Measurements from ENCODE around the gene MLLT1.
A peak's percentile ranks its signal among the peaks of the same experiment; 100 is the strongest.

Gene MLLT1

DNA sequence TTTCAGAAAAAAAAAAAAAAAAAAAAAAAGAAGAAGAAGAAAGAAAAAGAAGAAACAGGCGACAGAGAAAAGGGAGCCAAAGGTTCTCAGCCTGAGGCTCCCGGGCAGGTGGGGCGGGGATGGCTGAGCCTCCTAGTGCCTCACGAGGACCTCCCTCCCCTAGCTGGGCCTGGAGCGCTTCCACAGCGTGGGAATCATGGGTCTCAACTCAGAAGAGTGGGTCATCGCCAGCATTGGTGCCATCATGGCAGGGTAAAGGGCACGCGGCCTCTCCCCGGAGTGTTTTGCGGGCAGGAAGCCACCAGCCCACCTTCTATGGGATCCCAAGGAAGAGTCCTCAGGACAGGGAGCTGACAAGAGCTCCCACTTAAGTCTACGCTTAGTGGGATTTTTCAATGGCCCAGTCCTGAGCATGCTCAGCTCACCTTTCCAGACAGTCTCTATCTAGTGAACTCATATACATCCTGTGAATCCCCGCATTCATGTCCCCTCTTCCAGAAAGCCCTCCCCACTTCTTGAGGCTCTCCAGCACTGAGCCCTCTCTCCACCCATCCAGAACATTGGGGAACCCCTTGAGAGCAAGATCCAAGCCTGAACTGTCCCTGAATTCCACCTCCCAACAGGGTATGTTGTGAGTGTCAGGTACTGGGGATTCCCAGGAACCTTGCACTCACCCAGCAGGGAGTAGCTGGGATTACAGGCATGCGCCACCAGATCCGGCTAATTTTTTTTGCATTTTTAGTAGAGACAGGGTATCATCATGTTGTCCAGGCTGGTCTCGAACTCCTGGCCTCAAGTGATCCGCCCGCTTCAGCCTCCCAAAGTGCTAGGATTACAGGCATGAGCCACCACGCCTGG lies 74.7 kb downstream of the MLLT1 start:
- no peak for TF ChIP-seq EZH2phosphoT487 (conservative IDR thresholded peaks at IDR 0.05; ENCODE audit: low read length)
- TF ChIP-seq, protein P1, sequence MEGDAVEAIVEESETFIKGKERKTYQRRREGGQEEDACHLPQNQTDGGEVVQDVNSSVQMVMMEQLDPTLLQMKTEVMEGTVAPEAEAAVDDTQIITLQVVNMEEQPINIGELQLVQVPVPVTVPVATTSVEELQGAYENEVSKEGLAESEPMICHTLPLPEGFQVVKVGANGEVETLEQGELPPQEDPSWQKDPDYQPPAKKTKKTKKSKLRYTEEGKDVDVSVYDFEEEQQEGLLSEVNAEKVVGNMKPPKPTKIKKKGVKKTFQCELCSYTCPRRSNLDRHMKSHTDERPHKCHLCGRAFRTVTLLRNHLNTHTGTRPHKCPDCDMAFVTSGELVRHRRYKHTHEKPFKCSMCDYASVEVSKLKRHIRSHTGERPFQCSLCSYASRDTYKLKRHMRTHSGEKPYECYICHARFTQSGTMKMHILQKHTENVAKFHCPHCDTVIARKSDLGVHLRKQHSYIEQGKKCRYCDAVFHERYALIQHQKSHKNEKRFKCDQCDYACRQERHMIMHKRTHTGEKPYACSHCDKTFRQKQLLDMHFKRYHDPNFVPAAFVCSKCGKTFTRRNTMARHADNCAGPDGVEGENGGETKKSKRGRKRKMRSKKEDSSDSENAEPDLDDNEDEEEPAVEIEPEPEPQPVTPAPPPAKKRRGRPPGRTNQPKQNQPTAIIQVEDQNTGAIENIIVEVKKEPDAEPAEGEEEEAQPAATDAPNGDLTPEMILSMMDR (IDR thresholded peaks at IDR 0.05; ENCODE audit: insufficient read depth, low read length, poor library complexity, severe bottlenecking), result no peak
- H3K4me3 ChIP-seq (ENCODE audit: insufficient read depth, low read length, poor library complexity, severe bottlenecking), result no peak overlapping the region
- no peaks in the 10 kb centered on the region for H3K9me2 ChIP-seq (replicated peaks; ENCODE audit: insufficient read depth, low read length)
- H3F3A ChIP-seq (ENCODE audit: insufficient read depth), result peaks cover 4% of the 10 kb centered on the region; the same call in 1 of the 2 replicates
- H3K4me2 ChIP-seq (ENCODE audit: low read depth, low read length, poor library complexity, severe bottlenecking), result no peak overlapping the region
- H3K27me3 ChIP-seq (ENCODE audit: low read length), result no peaks in the 10 kb centered on the region
- no peaks in the 10 kb centered on the region for H3K79me2 ChIP-seq (ENCODE audit: insufficient read depth, low read length)
- H3K36me3 ChIP-seq (ENCODE audit: low read length), result no peaks in the 10 kb centered on the region
- no peak overlapping the region for H3K9ac ChIP-seq (ENCODE audit: low read length)
- no peaks in the 10 kb centered on the region for H4K20me1 ChIP-seq (ENCODE audit: low read depth, low read length)
- H3K27ac ChIP-seq (ENCODE audit: low read depth, low read length), result no peak overlapping the region
- no peak overlapping the region for H2AFZ ChIP-seq (ENCODE audit: low read depth, low read length, severe bottlenecking)
- no peaks in the 10 kb centered on the region for H3K9me3 ChIP-seq (ENCODE audit: insufficient read depth, low read length)

- no peak overlapping the region for H2AFZ ChIP-seq (ENCODE audit: low read depth, low read length, severe bottlenecking)
- H3F3A ChIP-seq (ENCODE audit: insufficient read depth), result peaks cover 4% of the 10 kb centered on the region; the same call in 1 of the 2 replicates
- peaks cover under 1% of the 10 kb centered on the region; the same call in 1 of the 2 replicates for H3K79me2 ChIP-seq (ENCODE audit: insufficient read depth, low read length)
- no peaks in the 10 kb centered on the region for H3K36me3 ChIP-seq (ENCODE audit: low read length)
- peak overlapping the region; percentile 56 for H3K27ac ChIP-seq (ENCODE audit: low read depth, low read length)
- no peak for TF ChIP-seq EZH2phosphoT487 (conservative IDR thresholded peaks at IDR 0.05; ENCODE audit: low read length)
- TF ChIP-seq, protein P1 (IDR thresholded peaks at IDR 0.05; ENCODE audit: insufficient read depth, low read length, poor library complexity, severe bottlenecking), result no peak
- no peaks in the 10 kb centered on the region for H3K9me3 ChIP-seq (ENCODE audit: insufficient read depth, low read length)
- peak overlapping the region; percentile 39 for H3K4me2 ChIP-seq (ENCODE audit: low read depth, low read length, poor library complexity, severe bottlenecking)
- H3K4me3 ChIP-seq (ENCODE audit: insufficient read depth, low read length, poor library complexity, severe bottlenecking), result no peak overlapping the region
- peak overlapping the region; percentile 12; the same call in 1 of the 2 replicates for H3K9ac ChIP-seq (ENCODE audit: low read length)
- no peaks in the 10 kb centered on the region for H4K20me1 ChIP-seq (ENCODE audit: low read depth, low read length)
- H3K27me3 ChIP-seq (ENCODE audit: low read length), result no peaks in the 10 kb centered on the region
- H3K9me2 ChIP-seq (replicated peaks; ENCODE audit: insufficient read depth, low read length), result no peaks in the 10 kb centered on the region
These were observed 75.6 kb downstream of the MLLT1 start for GRCh38 chr19:6204212-6204611.

DNA sequence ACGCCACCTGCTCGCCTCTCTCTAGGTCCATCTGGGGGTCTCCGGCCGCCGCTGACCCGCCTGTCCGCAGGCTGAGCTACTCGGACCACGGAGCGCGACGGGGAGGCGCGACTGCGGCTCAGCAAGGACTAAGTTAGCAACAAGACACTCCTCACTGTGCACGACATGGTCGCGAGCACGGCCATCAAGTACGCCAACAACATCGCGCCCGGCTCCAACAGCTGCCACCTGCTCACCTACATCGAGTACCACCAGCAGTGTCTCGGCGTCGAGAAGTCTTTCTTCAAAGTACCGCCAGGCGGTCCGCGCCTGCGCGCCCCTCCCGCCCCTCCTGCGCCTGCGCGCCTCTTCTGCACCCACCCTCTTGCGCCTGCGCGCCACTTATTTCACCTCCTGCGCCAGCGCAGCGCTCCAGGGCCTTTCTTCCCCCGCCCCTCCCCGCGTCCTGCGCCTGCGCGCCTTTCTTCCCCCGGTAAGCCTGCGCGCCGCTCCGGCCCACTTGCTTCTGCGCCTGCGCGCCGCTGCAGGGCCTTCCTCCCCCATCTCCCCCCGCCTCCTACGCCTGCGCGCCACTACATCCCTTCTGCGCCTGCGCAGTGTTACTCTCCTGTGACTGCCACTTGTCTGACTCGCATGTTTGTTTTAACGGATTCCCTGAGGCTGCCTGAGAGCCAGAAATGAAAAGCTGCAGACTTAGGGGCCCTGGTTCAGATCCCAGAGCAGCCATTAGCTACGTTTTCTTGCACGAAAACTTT lies 80.4 kb downstream of the MLLT1 start:
- Histone ChIP-seq H3K27ac (ENCODE audit: low read depth, low read length) (peak overlapping the region; percentile 69), H3K36me3 (ENCODE audit: low read length) (no peaks in the 10 kb centered on the region), H3K9me3 (ENCODE audit: insufficient read depth, low read length) (no peaks in the 10 kb centered on the region), H3F3A (ENCODE audit: insufficient read depth) (no peaks in the 10 kb centered on the region; the same call in 1 of the 2 replicates), H3K4me2 (ENCODE audit: low read depth, low read length, poor library complexity, severe bottlenecking) (peak overlapping the region; percentile 77), H4K20me1 (ENCODE audit: low read depth, low read length) (no peaks in the 10 kb centered on the region), H3K27me3 (ENCODE audit: low read length) (no peaks in the 10 kb centered on the region), H3K4me3 (ENCODE audit: insufficient read depth, low read length, poor library complexity, severe bottlenecking) (peak overlapping the region; percentile 99), H3K79me2 (ENCODE audit: insufficient read depth, low read length) (peaks cover 24% of the 10 kb centered on the region), H2AFZ (ENCODE audit: low read depth, low read length, severe bottlenecking) (peak overlapping the region; percentile 73), H3K9ac (ENCODE audit: low read length) (peak overlapping the region; percentile 98), H3K9me2 (replicated peaks; ENCODE audit: insufficient read depth, low read length) (no peaks in the 10 kb centered on the region)
- TF ChIP-seq, protein P1 (IDR thresholded peaks at IDR 0.05; ENCODE audit: insufficient read depth, low read length, poor library complexity, severe bottlenecking), result no peak
- TF ChIP-seq EZH2phosphoT487 (conservative IDR thresholded peaks at IDR 0.05; ENCODE audit: low read length), result no peak
